ENCODE measurements around the gene LEMD1.

The LEMD1 gene

GRCh38 chr1:205421798-205422197, at the start of gene LEMD1:
TSS of gene LEMD1 (minus strand) at chr1:205422056. CDS start at chr1:205420536, 1,520 bp downstream.
- DNase-seq = no peak

GRCh38 chr1:205470131-205470530, 48.3 kb upstream of the LEMD1 start:
- DNase-seq = no peak

- no peak for DNase-seq
Observed at GRCh38 chr1:205466595-205467220, 44.9 kb upstream of the LEMD1 start.

GRCh38 chr1:205465392-205465791, 43.5 kb upstream of the LEMD1 start:
- no peak for DNase-seq

- peak in 1 of 2 donors; percentile 18 for DNase-seq
Observed at GRCh38 chr1:205458777-205459566, 37.1 kb upstream of the LEMD1 start.

GRCh38 chr1:205456868-205457745, 35.3 kb upstream of the LEMD1 start:
- DNase-seq = no peak

- no peak for DNase-seq
Observed at GRCh38 chr1:205456383-205456867, 34.6 kb upstream of the LEMD1 start.

GRCh38 chr1:205455581-205456382, 33.9 kb upstream of the LEMD1 start, which contains the start of gene BLACAT1:
TSS of gene BLACAT1 (minus strand) at chr1:205456045.
- no peak for DNase-seq

GRCh38 chr1:205454903-205455335, 33.1 kb upstream of the LEMD1 start:
- no peak for DNase-seq

GRCh38 chr1:205453466-205453865, 31.6 kb upstream of the LEMD1 start:
- DNase-seq = no peak

- no peak for DNase-seq
Observed at GRCh38 chr1:205452933-205453332, 31.1 kb upstream of the LEMD1 start.

GRCh38 chr1:205452364-205452763, 30.5 kb upstream of the LEMD1 start:
- DNase-seq = no peak

GRCh38 chr1:205451759-205452164, 29.9 kb upstream of the LEMD1 start:
- DNase-seq = no peak

GRCh38 chr1:205451202-205451601, 29.3 kb upstream of the LEMD1 start:
- no peak for DNase-seq

GRCh38 chr1:205450448-205450847, 28.6 kb upstream of the LEMD1 start:
- DNase-seq = no peak

- no peak for DNase-seq
Observed at GRCh38 chr1:205449750-205450443, 28.0 kb upstream of the LEMD1 start.

GRCh38 chr1:205449254-205449749, 27.4 kb upstream of the LEMD1 start:
- no peak for DNase-seq

GRCh38 chr1:205448540-205449253, 26.8 kb upstream of the LEMD1 start:
- no peak for DNase-seq

- no peak for DNase-seq
Observed at GRCh38 chr1:205447457-205448341, 25.8 kb upstream of the LEMD1 start.

GRCh38 chr1:205446828-205447227, 25.0 kb upstream of the LEMD1 start:
- DNase-seq = no peak

Data from CD4-positive, alpha-beta T cell treated with Interleukin-4 for 1 hour (primary cell).